ENCODE data around the gene KCNK4. TPM values are rescaled to one million over a fixed set of nuclear protein-coding genes. Genes with fewer than 3 reads are reported as not detected.

KCNK4 gene
- total and polyA plus RNA-seq, 2 of the 13 experiments (the other 11 are each of a cell fraction or from before 2014, with no cell fraction given) = not detected

GRCh38 chr11:64284048-64284961 is 6.8 kb upstream of the KCNK4 start, which contains the start of gene BAD (continued):
- no peak for TF ChIP-seq NR2F6 (IDR thresholded peaks at IDR 0.05)
- no peak for TF ChIP-seq NR2F6 (CRISPR knock-in tag; IDR thresholded peaks at IDR 0.05)
- TF ChIP-seq MBNL3 (CRISPR knock-in tag; conservative IDR thresholded peaks at IDR 0.05) = no peak
- no peak for TF ChIP-seq ZBTB25 (CRISPR knock-in tag; IDR thresholded peaks at IDR 0.05)
- no peak; the same call in 1 of the 2 replicates for TF ChIP-seq FOXP4 (CRISPR knock-in tag; IDR thresholded peaks at IDR 0.05)
- TF ChIP-seq ZNF121 (CRISPR knock-in tag; IDR thresholded peaks at IDR 0.05) = no peak
- TF ChIP-seq NFAT5 (CRISPR knock-in tag; IDR thresholded peaks at IDR 0.05) = no peak
- TF ChIP-seq ZFP36L1 (CRISPR knock-in tag; IDR thresholded peaks at IDR 0.05) = no peak
- no peak for TF ChIP-seq FLYWCH1 (CRISPR knock-in tag; IDR thresholded peaks at IDR 0.05)
- 0 out of 2 replicates have a peak, but pooled peaks have one; percentile 13 for TF ChIP-seq BORCS8-MEF2B (CRISPR knock-in tag; IDR thresholded peaks at IDR 0.05)
- TF ChIP-seq IKZF1 (IDR thresholded peaks at IDR 0.05) = no peak
- TF ChIP-seq ARID3A (IDR thresholded peaks at IDR 0.05; ENCODE audit: low read depth, low read length) = no peak
- no peak for TF ChIP-seq JUND (CRISPR knock-in tag; IDR thresholded peaks at IDR 0.05)
- no peak for TF ChIP-seq ZMYM2 (CRISPR knock-in tag; IDR thresholded peaks at IDR 0.05)
- TF ChIP-seq KLF15 (CRISPR knock-in tag; IDR thresholded peaks at IDR 0.05; ENCODE audit: borderline replicate concordance) = no peak
- 0 out of 2 replicates have a peak, but pooled peaks have one; percentile 27 for TF ChIP-seq ZBTB26 (CRISPR knock-in tag; IDR thresholded peaks at IDR 0.05; ENCODE audit: borderline replicate concordance)
- TF ChIP-seq ZNF740 (CRISPR knock-in tag; IDR thresholded peaks at IDR 0.05) = no peak

Measured in HepG2 (cell line).